ENCODE data around the gene ROPN1L. TPM values are rescaled to one million over a fixed set of nuclear protein-coding genes. Genes with fewer than 3 reads are reported as not detected.

The ROPN1L gene
- total RNA-seq, 1 donor from 2014 or later = not detected

DNA sequence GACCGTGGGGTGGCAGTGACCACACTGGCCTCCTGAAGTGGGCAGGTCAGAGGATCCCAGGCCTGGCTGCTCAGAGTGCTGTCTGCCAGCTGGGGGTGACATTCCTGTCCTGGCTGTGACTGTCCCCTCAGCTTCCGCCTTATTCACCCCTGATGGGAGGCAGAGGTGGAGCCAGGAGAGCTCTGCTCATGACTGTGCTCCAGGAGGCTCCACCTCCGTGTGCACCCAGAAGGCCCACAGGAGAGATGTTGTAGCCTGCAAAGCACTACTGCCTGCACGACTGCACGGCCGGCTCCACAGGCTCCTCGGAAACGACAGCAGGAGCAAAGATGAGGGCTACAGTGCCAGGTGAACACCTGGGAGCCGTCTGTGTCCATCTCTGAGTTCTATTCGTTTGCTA is 60.9 kb downstream of the ROPN1L start:
- Histone ChIP-seq H3K36me3 (ENCODE audit: control insufficient read depth, insufficient read depth, low read length) (no peaks in the 10 kb centered on the region), H3K27me3 (ENCODE audit: control insufficient read depth, insufficient read depth, low read length) (no peaks in the 10 kb centered on the region), H3K4me3 (ENCODE audit: low read depth, low read length) (no peak overlapping the region)
- FAIRE-seq (no peak), DNase-seq (ENCODE audit: low read depth) (no peak)
- TF ChIP-seq CTCF (IDR thresholded peaks at IDR 0.05; ENCODE audit: insufficient read depth, low read length, severe bottlenecking) = no peak

DNA sequence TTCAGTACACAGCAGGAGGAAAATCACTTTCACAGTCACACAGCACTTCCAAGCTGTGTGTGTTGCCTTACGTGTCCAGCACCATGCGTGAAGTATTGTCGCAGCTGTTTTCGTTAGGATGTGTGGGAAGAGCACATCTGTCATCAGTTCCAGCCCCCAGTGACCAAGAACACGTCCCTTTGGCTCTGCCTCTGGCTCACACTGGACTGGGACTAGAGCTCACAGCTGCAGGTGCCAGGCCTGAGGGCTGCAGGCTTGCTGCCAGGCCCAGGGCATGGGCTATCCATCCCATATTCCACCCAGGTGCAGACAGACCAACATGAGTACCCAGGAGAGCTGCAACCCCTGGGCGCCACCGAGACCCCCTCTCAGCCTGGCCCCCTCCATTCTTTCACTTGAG is 61.6 kb downstream of the ROPN1L start:
- DNase-seq (ENCODE audit: low read depth) (no peak), FAIRE-seq (no peak)
- TF ChIP-seq CTCF (IDR thresholded peaks at IDR 0.05; ENCODE audit: insufficient read depth, low read length, severe bottlenecking) = no peak
- H3K4me3 ChIP-seq (ENCODE audit: low read depth, low read length) = no peak overlapping the region
- H3K36me3 ChIP-seq (ENCODE audit: control insufficient read depth, insufficient read depth, low read length) = no peaks in the 10 kb centered on the region
- no peaks in the 10 kb centered on the region for H3K27me3 ChIP-seq (ENCODE audit: control insufficient read depth, insufficient read depth, low read length)

DNA sequence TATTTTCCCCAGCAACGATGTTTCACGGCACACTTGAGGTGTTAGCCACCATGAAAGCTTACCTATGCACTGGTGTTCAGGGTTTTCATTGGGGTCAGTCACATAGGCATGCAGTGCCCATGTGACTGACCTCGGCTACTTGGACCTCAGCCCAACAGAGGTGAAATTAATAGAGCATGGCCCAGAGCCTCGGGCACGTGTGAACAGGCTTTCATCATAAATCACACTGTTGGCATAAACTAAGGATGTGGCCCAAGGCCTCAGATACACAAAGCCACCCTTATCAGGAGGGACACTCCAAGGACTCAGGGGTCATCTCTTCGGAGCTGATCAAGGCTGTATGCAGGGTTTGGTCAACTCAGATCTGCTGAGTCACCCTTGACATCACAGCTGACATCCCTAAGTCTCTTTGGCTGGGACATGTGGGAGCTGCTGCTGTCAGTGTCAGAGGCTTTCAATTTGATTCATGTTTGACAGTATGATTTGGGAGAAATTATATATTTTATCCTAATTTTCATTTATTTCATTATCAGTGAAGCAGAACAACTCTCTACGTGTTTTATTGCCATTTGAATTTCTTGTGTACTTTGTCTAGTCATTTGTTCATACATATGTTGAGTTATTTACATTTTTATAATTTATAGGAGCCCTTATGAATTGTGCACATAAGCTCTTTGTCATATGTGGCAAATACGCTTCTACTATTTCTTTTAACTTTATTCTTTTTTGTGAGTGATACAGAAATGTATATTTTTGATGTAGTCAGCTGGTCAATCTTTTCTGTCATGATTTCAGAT is 62.5 kb downstream of the ROPN1L start:
- FAIRE-seq = no peak
- Histone ChIP-seq H3K36me3 (ENCODE audit: control insufficient read depth, insufficient read depth, low read length) (no peaks in the 10 kb centered on the region), H3K27me3 (ENCODE audit: control insufficient read depth, insufficient read depth, low read length) (no peaks in the 10 kb centered on the region), H3K4me3 (ENCODE audit: low read depth, low read length) (no peak overlapping the region)
- TF ChIP-seq CTCF (IDR thresholded peaks at IDR 0.05; ENCODE audit: insufficient read depth, low read length, severe bottlenecking) = no peak
- DNase-seq (ENCODE audit: low read depth) = no peak

DNA sequence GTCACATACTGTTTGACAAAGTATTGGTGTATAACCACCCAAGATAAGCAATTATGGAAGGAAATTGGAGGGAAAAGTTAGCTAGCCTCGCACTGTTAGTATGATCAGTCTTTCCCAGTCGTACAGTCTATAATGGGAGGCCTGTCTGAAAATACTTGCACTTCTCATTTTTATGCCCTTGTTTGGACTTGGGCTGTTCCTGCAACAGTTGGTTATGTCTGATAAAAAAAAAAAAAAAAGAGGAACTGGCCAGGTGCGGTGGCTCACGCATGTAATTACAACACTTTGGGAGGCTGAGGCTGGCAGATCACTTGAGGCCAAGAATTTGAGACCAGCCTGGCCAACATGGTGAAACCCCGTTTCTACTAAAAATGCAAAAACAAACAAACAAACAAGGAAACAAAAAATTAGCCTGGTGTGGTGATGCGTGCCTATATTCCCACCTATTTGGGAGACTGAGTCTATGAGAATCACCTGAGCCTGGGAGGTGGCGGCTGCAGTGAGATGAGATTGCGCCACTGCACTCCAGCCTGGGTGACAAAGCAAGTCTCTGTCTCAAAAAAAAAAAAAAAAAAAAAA is 63.9 kb downstream of the ROPN1L start:
- DNase-seq (ENCODE audit: low read depth) (no peak), FAIRE-seq (no peak)
- no peaks in the 10 kb centered on the region for H3K36me3 ChIP-seq (ENCODE audit: control insufficient read depth, insufficient read depth, low read length)
- H3K27me3 ChIP-seq (ENCODE audit: control insufficient read depth, insufficient read depth, low read length) = no peaks in the 10 kb centered on the region
- no peak for TF ChIP-seq CTCF (IDR thresholded peaks at IDR 0.05; ENCODE audit: insufficient read depth, low read length, severe bottlenecking)
- no peak overlapping the region for H3K4me3 ChIP-seq (ENCODE audit: low read depth, low read length)

GRCh38 chr5:10506535-10506934 is 64.9 kb downstream of the ROPN1L start:
- DNase-seq (ENCODE audit: low read depth) = no peak
- no peaks in the 10 kb centered on the region for H3K27me3 ChIP-seq (ENCODE audit: control insufficient read depth, insufficient read depth, low read length)
- no peaks in the 10 kb centered on the region for H3K36me3 ChIP-seq (ENCODE audit: control insufficient read depth, insufficient read depth, low read length)
- TF ChIP-seq CTCF (IDR thresholded peaks at IDR 0.05; ENCODE audit: insufficient read depth, low read length, severe bottlenecking) = no peak
- H3K4me3 ChIP-seq (ENCODE audit: low read depth, low read length) = no peak overlapping the region
- FAIRE-seq = no peak

All from bronchial epithelial cell (primary cell).